Common myeloid progenitor, CD34-positive (primary cell): ENCODE results near the gene PLCG1.

Source experiments
- CTCF ChIA-PET: fragments of 350-600 bp; sonication (Branson Sonifier 250); formaldehyde crosslinking; loops from one replicate; lab custom pipeline; 2021; ENCODE audit warnings: antibody characterized with exemption; lab: Charles Lee
- POLR2A ChIA-PET: fragments of 350-600 bp; sonication (Branson Sonifier 250); formaldehyde crosslinking; loops from one replicate; lab custom pipeline; 2021; ENCODE audit warnings: antibody characterized with exemption; lab: Charles Lee
- DNase-seq, 3 donors: peaks; one replicate each; pipeline versions ENCODE4 v3.0.0 to v3.0.0-alpha.2; 2013
- H3K27ac ChIP-seq, 2 experiments: 1 replicate in 1 of 2; 2 replicates in 1 of 2; pipeline ENCODE4 v1.7.0; 2013; ENCODE audit warnings: inconsistent platforms in 2 of 2, low read length in 2 of 2, mild to moderate bottlenecking in 2 of 2, low read depth in 1 of 2, moderate library complexity in 1 of 2; ENCODE audit not compliant: severe bottlenecking in 2 of 2, insufficient read depth in 1 of 2, poor library complexity in 1 of 2
- H3K27me3 ChIP-seq, 5 experiments: replicated peaks in 2 of 5; 1 replicate in 3 of 5; 2 replicates in 2 of 5; pipeline versions ENCODE4 v1.6.1 to v1.7.0; 2013; ENCODE audit warnings: low read length in 4 of 5, mild to moderate bottlenecking in 2 of 5, moderate library complexity in 2 of 5, inconsistent platforms in 1 of 5; ENCODE audit not compliant: insufficient read depth in 5 of 5, control insufficient read depth in 4 of 5
- H3K36me3 ChIP-seq, 4 experiments: 1 replicate in 2 of 4; 2 replicates in 2 of 4; pipeline versions ENCODE4 v1.6.1 to v1.7.0; 2013; ENCODE audit warnings: low read length in 3 of 4, control low read depth in 1 of 4, mild to moderate bottlenecking in 1 of 4; ENCODE audit not compliant: control insufficient read depth in 4 of 4, insufficient read depth in 4 of 4
- H3K4me1 ChIP-seq, 4 experiments: 1 replicate in 3 of 4; 2 replicates in 1 of 4; pipeline versions ENCODE4 v1.6.1 to v1.7.1; 2013; ENCODE audit warnings: low read length in 3 of 4, mild to moderate bottlenecking in 3 of 4, control low read depth in 1 of 4, inconsistent platforms in 1 of 4, moderate library complexity in 1 of 4; ENCODE audit not compliant: control insufficient read depth in 4 of 4, insufficient read depth in 4 of 4; ENCODE audit errors: control extremely low read depth in 1 of 4
- H3K4me3 ChIP-seq, 7 experiments: 1 replicate in 4 of 7; 2 replicates in 3 of 7; pipeline versions ENCODE4 v1.5.1 to v1.7.0; 2013; ENCODE audit warnings: mild to moderate bottlenecking in 7 of 7, low read length in 6 of 7, moderate library complexity in 6 of 7, inconsistent platforms in 2 of 7, low read depth in 2 of 7, control low read depth in 1 of 7; ENCODE audit not compliant: insufficient read depth in 4 of 7, control insufficient read depth in 1 of 7; ENCODE audit errors: extremely low read depth in 1 of 7
- H3K9me3 ChIP-seq, 5 experiments: 1 replicate in 4 of 5; 2 replicates in 1 of 5; pipeline versions ENCODE4 v1.6.1 to v1.7.1; 2013; ENCODE audit warnings: low read length in 4 of 5, mild to moderate bottlenecking in 2 of 5, inconsistent platforms in 1 of 5, low read depth in 1 of 5, moderate library complexity in 1 of 5; ENCODE audit not compliant: control insufficient read depth in 4 of 5, insufficient read depth in 2 of 5; ENCODE audit errors: control extremely low read depth in 1 of 5
- WGBS: methylation state at CpG from one replicate; pipeline ENCODE4 v1.1.5; 2013; ENCODE audit not compliant: insufficient coverage; 5-methylcytosine and 5-hydroxymethylcytosine counted together

The PLCG1 gene

DNA sequence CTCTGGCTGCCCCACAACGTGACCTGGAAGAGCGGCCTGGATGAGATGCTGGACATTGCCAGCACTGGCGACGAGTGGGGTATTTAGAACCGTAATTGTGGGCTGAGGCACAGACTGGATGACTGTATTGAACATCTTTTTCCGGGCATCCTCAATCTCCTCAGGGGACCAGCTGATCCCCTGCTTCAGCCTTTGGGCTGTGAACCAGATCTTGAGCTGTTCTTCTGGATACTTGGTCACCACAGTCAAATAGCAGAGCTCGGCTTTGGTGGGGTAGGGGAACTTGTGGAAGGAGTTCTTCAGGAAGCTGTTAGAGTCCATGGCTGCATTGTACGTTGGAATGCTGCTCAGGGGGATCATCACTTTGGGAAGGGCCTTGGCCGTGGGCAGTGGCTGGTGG is 66.3 kb downstream of the PLCG1 start:
- H3K36me3 ChIP-seq: peaks cover 0 to 20% (median 11%) of the 10 kb centered on the region in 4 experiments
- no peaks in the 10 kb centered on the region for H3K27me3 ChIP-seq
- ChIA-PET CTCF (interaction anchor here (1.1 to 1.5 kb wide), 2 partner anchors 20 to 137 kb away, joined by 4 read pairs; partner anchors contain the start of gene LPIN3), POLR2A (no interaction called here)
- H3K4me3 ChIP-seq: no peak overlapping the region
- no peaks in the 10 kb centered on the region for H3K4me1 ChIP-seq
- no peak for DNase-seq
- H3K27ac ChIP-seq: no peak overlapping the region
- peaks cover 0 to 43% (median 22%) of the 10 kb centered on the region in 5 experiments for H3K9me3 ChIP-seq
- WGBS: 98% methylated on average over 9 of the region's 9 CpGs

DNA sequence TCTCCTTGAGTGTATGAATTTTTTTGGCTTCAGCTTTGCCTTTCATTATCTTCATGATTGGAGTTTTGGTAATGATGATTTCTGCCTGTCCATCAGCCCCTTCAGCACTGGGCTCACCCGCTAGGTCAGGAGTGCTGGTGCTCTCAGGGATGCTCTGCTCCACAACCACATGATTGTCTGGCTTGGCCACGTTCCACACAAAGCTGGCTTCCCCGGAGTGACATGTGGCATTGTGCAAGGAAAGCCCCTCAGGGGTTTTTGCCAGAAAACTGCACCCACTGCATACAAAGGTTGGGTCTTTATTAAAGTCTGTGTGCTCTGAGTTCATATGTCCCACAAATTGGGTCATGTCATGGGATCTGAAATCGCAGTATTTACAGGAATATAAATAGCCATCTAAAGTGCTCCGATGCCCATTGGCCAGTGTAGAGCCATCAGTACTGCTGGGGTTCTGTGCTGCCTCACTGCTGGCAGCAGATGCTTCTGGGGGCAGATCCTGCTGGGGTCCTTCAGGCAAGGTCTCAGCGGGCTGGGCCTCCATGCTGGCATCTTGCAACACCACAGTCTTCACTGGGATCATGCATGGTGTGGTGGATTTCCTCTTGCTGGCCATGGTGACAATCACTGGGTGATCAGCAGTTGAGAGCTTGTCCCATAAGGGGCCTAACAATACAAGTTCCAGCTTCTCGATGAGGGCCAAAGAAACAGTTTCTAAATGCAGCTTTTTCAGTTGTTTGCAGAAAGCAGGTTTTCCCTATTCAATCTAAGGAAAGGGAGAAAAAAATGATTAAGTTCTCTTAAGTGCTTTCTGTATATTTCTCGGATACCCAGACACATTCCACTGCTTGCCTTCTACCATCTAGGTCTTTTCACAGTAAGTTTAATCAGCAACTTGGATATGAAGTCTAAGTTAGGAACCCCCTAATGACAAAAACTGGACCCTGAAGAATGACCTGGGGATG is 67.2 kb downstream of the PLCG1 start:
- peaks cover 0 to 35% (median 15%) of the 10 kb centered on the region in 5 experiments for H3K9me3 ChIP-seq
- no peak for DNase-seq
- H3K27ac ChIP-seq: no peak overlapping the region
- POLR2A ChIA-PET: no interaction called here
- no peaks in the 10 kb centered on the region for H3K4me1 ChIP-seq
- H3K27me3 ChIP-seq: no peaks in the 10 kb centered on the region
- 100% methylated on average over 6 of the region's 8 CpGs for WGBS
- CTCF ChIA-PET: interaction anchor here (1.1 to 1.5 kb wide), 2 partner anchors 19 to 136 kb away, joined by 4 read pairs; partner anchors contain the start of gene LPIN3
- H3K4me3 ChIP-seq: no peak overlapping the region
- peaks cover 0 to 20% (median 11%) of the 10 kb centered on the region in 4 experiments for H3K36me3 ChIP-seq

DNA sequence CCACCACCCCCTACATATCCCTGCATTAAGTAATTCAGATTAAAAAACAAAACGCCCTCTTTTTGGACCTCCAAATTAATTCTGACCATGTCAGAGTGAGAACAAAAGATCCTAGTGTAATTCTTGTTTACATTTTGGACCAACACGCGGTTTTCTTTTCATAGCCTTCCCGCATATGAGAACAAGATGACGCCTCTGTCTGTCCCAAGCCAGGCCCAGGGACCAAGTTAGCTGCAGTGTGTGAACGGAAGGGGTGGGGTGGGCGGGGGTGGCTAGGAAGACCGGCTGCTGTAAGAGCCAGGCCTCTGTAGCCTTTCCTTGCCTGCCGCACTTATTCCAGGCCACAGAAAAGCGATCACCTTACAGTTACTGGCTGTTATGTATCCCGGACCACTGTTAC is 68.0 kb downstream of the PLCG1 start:
- Histone ChIP-seq H3K4me3 (no peak overlapping the region), H3K36me3 (peaks cover 0 to 20% (median 10%) of the 10 kb centered on the region in 4 experiments), H3K4me1 (no peaks in the 10 kb centered on the region), H3K27ac (no peak overlapping the region), H3K27me3 (no peaks in the 10 kb centered on the region), H3K9me3 (peaks cover 0 to 29% (median 14%) of the 10 kb centered on the region in 5 experiments)
- DNase-seq: no peak
- CTCF ChIA-PET: no interaction called here
- POLR2A ChIA-PET: no interaction called here
- WGBS: over 99% methylated on average over 10 of the region's 11 CpGs

DNA sequence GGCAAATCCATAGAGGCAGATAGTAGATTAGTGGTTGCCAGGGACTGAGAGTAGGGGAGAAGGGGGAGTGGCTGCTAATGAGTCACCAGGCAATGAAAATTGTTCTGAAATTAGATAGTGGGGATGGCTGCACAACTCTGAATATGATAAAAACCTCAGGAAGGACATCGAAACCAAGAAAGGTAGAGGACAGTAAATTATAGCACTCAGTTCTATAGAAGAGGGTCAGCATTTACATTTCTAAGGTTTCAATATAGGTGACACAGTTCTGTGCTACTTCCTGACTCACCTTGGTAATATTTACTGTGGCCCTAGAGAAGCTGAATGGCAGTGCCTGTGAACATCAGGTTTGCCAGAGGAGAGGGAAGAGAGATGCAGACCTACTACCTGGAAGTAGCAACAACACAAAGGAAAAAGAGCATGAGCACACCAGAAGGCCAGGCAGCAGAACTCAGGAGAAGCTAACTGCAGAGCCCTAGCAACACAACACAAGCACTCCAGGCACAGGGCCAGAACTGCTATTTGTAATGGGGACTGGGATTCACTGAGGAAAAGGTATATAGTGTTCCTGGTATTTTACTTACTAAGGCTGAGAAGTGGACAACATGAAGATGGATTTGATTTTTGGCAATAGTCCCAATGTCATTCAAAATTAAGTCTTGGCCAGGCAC is 75.9 kb downstream of the PLCG1 start:
- WGBS: 100% methylated on average over 1 of the region's 1 CpG
- no peak overlapping the region for H3K4me3 ChIP-seq
- no peaks in the 10 kb centered on the region for H3K4me1 ChIP-seq
- H3K36me3 ChIP-seq: no peaks in the 10 kb centered on the region
- ChIA-PET CTCF (interaction anchor here (0.8 kb wide), 1 partner anchor 12 kb away, joined by 4 read pairs; no protein-coding TSS in a partner anchor), POLR2A (no interaction called here)
- no peaks in the 10 kb centered on the region for H3K27me3 ChIP-seq
- no peak for DNase-seq
- no peaks in the 10 kb centered on the region for H3K9me3 ChIP-seq
- H3K27ac ChIP-seq: no peak overlapping the region

DNA sequence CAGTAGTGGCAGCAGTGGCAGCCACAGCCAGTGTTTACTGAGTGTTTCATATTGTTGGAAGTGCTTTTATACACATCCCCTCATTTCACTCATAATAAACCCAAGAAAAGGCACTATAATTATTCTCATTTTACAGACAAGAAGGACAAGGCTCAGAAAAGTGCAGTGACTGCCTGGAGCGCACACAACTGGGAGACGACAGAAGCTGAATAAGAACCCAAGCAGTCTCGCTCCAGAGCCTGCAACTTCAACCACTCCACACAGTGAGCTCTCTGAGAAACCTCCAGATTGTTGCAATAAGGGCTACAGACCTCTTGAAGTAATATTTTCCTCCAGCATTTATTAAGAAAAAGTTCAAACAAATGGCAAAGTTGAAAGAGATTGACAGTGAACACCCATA is 76.9 kb downstream of the PLCG1 start:
- Histone ChIP-seq H3K9me3 (no peaks in the 10 kb centered on the region), H3K27ac (no peak overlapping the region), H3K4me1 (no peaks in the 10 kb centered on the region), H3K27me3 (no peaks in the 10 kb centered on the region), H3K36me3 (no peaks in the 10 kb centered on the region), H3K4me3 (no peak overlapping the region)
- DNase-seq: no peak
- CTCF ChIA-PET: no interaction called here
- 100% methylated on average over 3 of the region's 3 CpGs for WGBS
- POLR2A ChIA-PET: no interaction called here

DNA sequence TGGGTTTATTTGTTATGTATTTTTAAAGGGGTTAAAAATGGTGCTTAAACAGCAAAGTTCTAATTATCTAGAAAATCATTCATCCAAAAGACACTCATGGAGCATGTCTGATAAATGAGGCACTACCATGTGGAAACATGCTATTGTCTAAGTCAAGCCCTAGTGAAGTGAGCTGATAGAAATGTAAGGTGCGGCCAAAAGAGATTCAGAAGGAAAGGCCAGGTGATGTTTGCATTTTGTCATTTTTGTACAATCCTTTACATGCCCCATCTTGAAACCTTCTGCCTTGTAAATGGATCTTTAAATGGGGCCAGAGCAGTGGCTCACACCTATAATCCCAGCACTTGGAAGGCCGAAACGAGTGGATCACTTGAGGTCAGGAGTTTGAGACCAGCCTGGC is 77.3 kb downstream of the PLCG1 start:
- Histone ChIP-seq H3K9me3 (no peaks in the 10 kb centered on the region), H3K4me3 (no peak overlapping the region), H3K27me3 (no peaks in the 10 kb centered on the region), H3K36me3 (no peaks in the 10 kb centered on the region), H3K4me1 (no peaks in the 10 kb centered on the region), H3K27ac (no peak overlapping the region)
- CTCF ChIA-PET: no interaction called here
- WGBS: no CpG with 5 or more reads among the region's 3 CpGs
- no peak for DNase-seq
- POLR2A ChIA-PET: no interaction called here

DNA sequence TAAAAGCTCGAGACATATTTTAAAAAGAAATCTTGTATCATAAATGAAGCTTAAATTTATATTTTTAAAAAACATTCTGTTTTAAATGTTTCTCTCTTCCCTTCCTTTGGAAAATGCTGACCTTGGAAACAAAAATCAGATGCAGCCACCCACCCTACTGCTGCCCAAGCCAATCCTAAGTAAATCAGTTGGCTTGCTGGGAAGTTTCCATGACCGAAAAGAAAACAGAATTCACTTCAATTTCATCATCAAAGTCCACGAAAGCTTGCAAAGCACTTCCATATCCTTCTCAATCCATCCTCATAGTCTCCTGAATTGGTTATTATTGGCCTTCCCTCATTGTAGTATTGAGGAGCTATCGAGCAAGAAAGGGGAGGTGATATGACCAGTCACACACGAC is 80.1 kb downstream of the PLCG1 start:
- ChIA-PET POLR2A (no interaction called here), CTCF (interaction anchor here (1.2 kb wide), 1 partner anchor 45 kb away, joined by 5 read pairs; no protein-coding TSS in a partner anchor)
- no peak overlapping the region for H3K27ac ChIP-seq
- WGBS: 86% methylated on average over 1 of the region's 5 CpGs
- H3K27me3 ChIP-seq: no peaks in the 10 kb centered on the region
- no peak overlapping the region for H3K4me3 ChIP-seq
- H3K4me1 ChIP-seq: no peaks in the 10 kb centered on the region
- no peaks in the 10 kb centered on the region for H3K36me3 ChIP-seq
- no peak for DNase-seq
- no peaks in the 10 kb centered on the region for H3K9me3 ChIP-seq
